Ovary (tissue), 3 donors: ENCODE measurements around the gene CCL14.

Source experiments
- EP300 ChIP-seq: sonication (generic); formaldehyde crosslinking; IDR thresholded peaks from one replicate; pipeline ENCODE4 v1.6.1; 2017; ENCODE audit warnings: antibody characterized with exemption
- POLR2A ChIP-seq: fragments of 450-650 bp; IDR thresholded peaks from one replicate; pipeline ENCODE4 v1.6.1; 2017; ENCODE audit warnings: antibody characterized with exemption, mild to moderate bottlenecking, moderate library complexity
- TF ChIP-seq, protein P1 (sequence below), 3 donors: fragments of 450-650 bp in 2 of 3; fragments of 200-600 bp in 1 of 3; IDR thresholded peaks; one replicate each; pipeline versions ENCODE4 v1.5.1 to v1.8.0; 2016 to 2022; ENCODE audit warnings: antibody characterized with exemption in 3 of 3, mild to moderate bottlenecking in 1 of 3
- donor health status: DM: no; HTN: no; CAD: no.

DNA sequence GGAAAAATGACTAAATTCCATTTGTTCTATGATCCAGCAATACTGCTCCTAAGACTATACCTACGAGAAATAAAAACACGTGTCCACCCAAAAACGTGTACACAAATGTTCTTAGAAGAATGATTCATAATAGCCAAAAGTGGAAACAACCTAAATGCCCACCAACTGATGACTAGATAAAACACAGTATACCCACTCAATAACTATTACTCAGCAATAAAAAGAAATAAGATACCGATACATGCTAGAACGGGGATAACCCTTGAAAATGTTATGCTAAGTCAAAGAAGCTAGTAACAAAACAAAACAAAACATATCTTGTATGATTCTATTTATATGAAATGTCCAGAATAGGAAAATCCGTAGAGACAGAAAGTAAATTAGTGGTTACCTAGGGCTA lies 22.9 kb downstream of the CCL14 start:
- TF ChIP-seq POLR2A (no peak), EP300 (no peak)
- TF ChIP-seq, protein P1, sequence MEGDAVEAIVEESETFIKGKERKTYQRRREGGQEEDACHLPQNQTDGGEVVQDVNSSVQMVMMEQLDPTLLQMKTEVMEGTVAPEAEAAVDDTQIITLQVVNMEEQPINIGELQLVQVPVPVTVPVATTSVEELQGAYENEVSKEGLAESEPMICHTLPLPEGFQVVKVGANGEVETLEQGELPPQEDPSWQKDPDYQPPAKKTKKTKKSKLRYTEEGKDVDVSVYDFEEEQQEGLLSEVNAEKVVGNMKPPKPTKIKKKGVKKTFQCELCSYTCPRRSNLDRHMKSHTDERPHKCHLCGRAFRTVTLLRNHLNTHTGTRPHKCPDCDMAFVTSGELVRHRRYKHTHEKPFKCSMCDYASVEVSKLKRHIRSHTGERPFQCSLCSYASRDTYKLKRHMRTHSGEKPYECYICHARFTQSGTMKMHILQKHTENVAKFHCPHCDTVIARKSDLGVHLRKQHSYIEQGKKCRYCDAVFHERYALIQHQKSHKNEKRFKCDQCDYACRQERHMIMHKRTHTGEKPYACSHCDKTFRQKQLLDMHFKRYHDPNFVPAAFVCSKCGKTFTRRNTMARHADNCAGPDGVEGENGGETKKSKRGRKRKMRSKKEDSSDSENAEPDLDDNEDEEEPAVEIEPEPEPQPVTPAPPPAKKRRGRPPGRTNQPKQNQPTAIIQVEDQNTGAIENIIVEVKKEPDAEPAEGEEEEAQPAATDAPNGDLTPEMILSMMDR (IDR thresholded peaks at IDR 0.05): no peak
